ENCODE data around the gene CPZ. TPM values are rescaled to one million over a fixed set of nuclear protein-coding genes. Genes with fewer than 3 reads are reported as not detected.

Gene CPZ
- total RNA-seq, 1 experiment from 2014 or later: 37.3 TPM

GRCh38 chr4:8641931-8642650 lies 49.5 kb downstream of the CPZ start:
- H3K9ac ChIP-seq (ENCODE audit: extremely low read depth, insufficient read length, low read length): no peak overlapping the region
- no peak overlapping the region for H4K91ac ChIP-seq (ENCODE audit: insufficient read length, low read depth, low read length)
- H2BK12ac ChIP-seq (ENCODE audit: insufficient read length, low read depth, low read length): no peak overlapping the region
- H3T11ph ChIP-seq (ENCODE audit: low read length): no peak overlapping the region
- no peak overlapping the region for H3K4me2 ChIP-seq (ENCODE audit: insufficient read depth, insufficient read length, low read length)
- no peaks in the 10 kb centered on the region; a peak in 2 of 7 replicates for H3K36me3 Mint-ChIP-seq (ENCODE audit: insufficient read depth in 1 of 3, low read depth in 3 of 3)
- H3K79me1 ChIP-seq (ENCODE audit: insufficient read depth, low read depth, low read length, poor library complexity, severe bottlenecking): no peaks in the 10 kb centered on the region
- no peak overlapping the region for H4K8ac ChIP-seq (replicated peaks; ENCODE audit: insufficient read length, low read depth, low read length)
- no peaks in the 10 kb centered on the region for H3K4me1 ChIP-seq (ENCODE audit: insufficient read depth, low read length)
- no peak overlapping the region for H3K27ac Mint-ChIP-seq
- peaks cover 23% of the 10 kb centered on the region for H3K27me3 Mint-ChIP-seq (ENCODE audit: low read depth)
- H4K20me1 ChIP-seq (ENCODE audit: control insufficient read depth, insufficient read depth, insufficient read length): no peaks in the 10 kb centered on the region
- TF ChIP-seq CTCF (conservative IDR thresholded peaks at IDR 0.05): no peak
- no peak for DNase-seq
- H3K9me3 Mint-ChIP-seq: no peaks in the 10 kb centered on the region
- no peaks in the 10 kb centered on the region for H3K79me2 ChIP-seq (ENCODE audit: insufficient read depth, low read length)
- no peak overlapping the region for H2AFZ ChIP-seq (ENCODE audit: low read length)
- no peaks in the 10 kb centered on the region for H3K27me3 ChIP-seq (ENCODE audit: insufficient read depth, low read length)
- no peak overlapping the region for H2BK15ac ChIP-seq (ENCODE audit: low read depth, low read length)
- H3K4me1 Mint-ChIP-seq: peaks cover 0 to 3% of the 10 kb centered on the region in 2 experiments; a peak in 1 of 4 replicates
- H2BK20ac ChIP-seq (ENCODE audit: low read depth, low read length, poor library complexity, severe bottlenecking): no peak overlapping the region
- no peak overlapping the region for H2BK120ac ChIP-seq (ENCODE audit: low read depth, low read length, poor library complexity, severe bottlenecking)
- H3K4me3 Mint-ChIP-seq: no peak overlapping the region
- H3K27ac ChIP-seq (ENCODE audit: insufficient read length, low read depth, low read length): no peak overlapping the region
- H3K14ac ChIP-seq (ENCODE audit: insufficient read depth, low read length): no peak overlapping the region
- H3K9me3 ChIP-seq (ENCODE audit: control insufficient read depth, low read depth, low read length): no peaks in the 10 kb centered on the region
- H3K18ac ChIP-seq (ENCODE audit: insufficient read length, low read depth, low read length): no peak overlapping the region
- H2AK5ac ChIP-seq (ENCODE audit: insufficient read length, low read length): no peak overlapping the region
- no peak overlapping the region for H4K5ac ChIP-seq (ENCODE audit: insufficient read length, low read depth, low read length)
- WGBS (ENCODE audit: extremely low coverage, insufficient read length, low lambda C conversion rate): no CpG with 5 or more reads among the region's 16 CpGs
- H2BK5ac ChIP-seq (ENCODE audit: insufficient read length, low read length): no peak overlapping the region
- no peak overlapping the region for H3K56ac ChIP-seq (ENCODE audit: insufficient read length, low read depth, low read length)
- H3K23ac ChIP-seq (ENCODE audit: insufficient read length, low read depth, low read length): no peak overlapping the region
- H3K23me2 ChIP-seq (ENCODE audit: insufficient read length, low read depth, low read length, poor library complexity, severe bottlenecking): peaks cover 2% of the 10 kb centered on the region
- H3K4ac ChIP-seq (ENCODE audit: low read depth, low read length): no peak overlapping the region
